HepG2 (cell line): ENCODE data around the gene USP19. TPM values are rescaled to one million over a fixed set of nuclear protein-coding genes. Genes with fewer than 3 reads are reported as not detected.

Source experiments
- ELF1 ChIP-seq: sonication (generic); formaldehyde crosslinking; IDR thresholded peaks from 2 replicates; pipeline ENCODE4 v1.4.0; 2020; ENCODE audit warnings: missing genetic modification reagents
- FOSL2 ChIP-seq: sonication (generic); formaldehyde crosslinking; IDR thresholded peaks from 2 replicates; pipeline ENCODE4 v1.4.0; 2020; ENCODE audit warnings: missing genetic modification reagents
- HOXA7 ChIP-seq: sonication (generic); formaldehyde crosslinking; IDR thresholded peaks from 2 replicates; pipeline ENCODE4 v1.8.1; 2022; ENCODE audit warnings: mild to moderate bottlenecking, missing genetic modification reagents, moderate library complexity
- KDM2A ChIP-seq: sonication (generic); formaldehyde crosslinking; IDR thresholded peaks from 2 replicates; pipeline ENCODE4 v1.4.0; 2020; ENCODE audit warnings: low read depth, missing genetic modification reagents, borderline replicate concordance
- NFYB ChIP-seq: sonication (generic); formaldehyde crosslinking; IDR thresholded peaks from 2 replicates; pipeline ENCODE4 v1.4.0; 2020; ENCODE audit warnings: missing genetic modification reagents
- PRPF4 ChIP-seq: fragments of 200-400 bp; formaldehyde crosslinking; IDR thresholded peaks from 2 replicates; pipeline ENCODE4 v1.6.1; 2016; ENCODE audit warnings: low read length, low read depth; ENCODE audit not compliant: poor library complexity, severe bottlenecking
- SRSF4 ChIP-seq: fragments of 200-400 bp; formaldehyde crosslinking; IDR thresholded peaks from one replicate; pipeline ENCODE4 v1.6.1; 2018; ENCODE audit warnings: mild to moderate bottlenecking, low read depth, low read length, moderate library complexity; ENCODE audit not compliant: poor library complexity, severe bottlenecking
- WIZ ChIP-seq: sonication (generic); formaldehyde crosslinking; IDR thresholded peaks from 2 replicates; pipeline ENCODE4 v1.5.1; 2020; ENCODE audit warnings: mild to moderate bottlenecking, missing genetic modification reagents
- ZFP36L2 ChIP-seq: sonication (generic); formaldehyde crosslinking; IDR thresholded peaks from 2 replicates; pipeline ENCODE4 v1.4.0; 2020; ENCODE audit warnings: missing genetic modification reagents
- ZIK1 ChIP-seq: sonication (generic); formaldehyde crosslinking; IDR thresholded peaks from 2 replicates; pipeline ENCODE4 v1.5.0; 2020; ENCODE audit warnings: mild to moderate bottlenecking, low read depth, missing genetic modification reagents, borderline replicate concordance
- ZNF841 ChIP-seq: sonication (generic); formaldehyde crosslinking; IDR thresholded peaks from 2 replicates; pipeline ENCODE4 v1.8.1; 2023; ENCODE audit warnings: missing genetic modification reagents, borderline replicate concordance
- polyA plus RNA-seq, 8 experiments: library from polyadenylated mRNA; depleted of rRNA in 3 of 8; stranded (reverse) in 7 of 8; unstranded in 1 of 8; fragments of >200 nt; fragmentation: Illumina TruSeq in 4 of 8; extraction: Trizol in 4 of 8; gene quantifications; 2 replicates each; pipeline versions ENCODE4 v1.2.1 to v1.2.3, GENCODE V29; 2011 to 2016; ENCODE audit warnings: low read depth in 4 of 8, missing spikeins in 1 of 8, mixed read lengths in 1 of 8; ENCODE audit not compliant: insufficient read depth in 1 of 8
- total RNA-seq, 5 experiments: library from RNA; depleted of rRNA; stranded (reverse); fragments of >200 nt; fragmentation: Illumina TruSeq; extraction: Trizol; gene quantifications; 2 replicates each; pipeline ENCODE4 v1.2.3, GENCODE V29; 2016; ENCODE audit warnings: low read depth in 1 of 5
- TF ChIP-seq, protein P1 (sequence below): sonication (generic); formaldehyde crosslinking; IDR thresholded peaks from 2 replicates; pipeline ENCODE4 v1.8.0; 2022; ENCODE audit warnings: mild to moderate bottlenecking, missing genetic modification reagents, moderate library complexity
- TF ChIP-seq, protein P2 (sequence below), 2 experiments: sonication (generic) in 1 of 2; formaldehyde crosslinking in 1 of 2; IDR thresholded peaks; 2 replicates each; pipeline versions ENCODE4 v1.6.1 to v1.9.0; 2014 to 2022; ENCODE audit warnings: antibody characterized with exemption in 1 of 2, borderline replicate concordance in 1 of 2, inconsistent platforms in 1 of 2, low read depth in 1 of 2, missing genetic modification reagents in 1 of 2
- TF ChIP-seq, protein P3 (sequence below): IDR thresholded peaks from 2 replicates; pipeline ENCODE4 v1.6.1; 2012; ENCODE audit warnings: low read depth, low read length, improper control_type of control experiment
- TF ChIP-seq, protein P4 (sequence below): sonication (generic); formaldehyde crosslinking; conservative IDR thresholded peaks from 2 replicates; pipeline ENCODE4 v1.8.0; 2022; ENCODE audit warnings: low read depth, missing genetic modification reagents
- TF ChIP-seq, protein P5 (sequence below): sonication (generic); formaldehyde crosslinking; IDR thresholded peaks from 2 replicates; pipeline ENCODE4 v1.9.0; 2021; ENCODE audit warnings: missing genetic modification reagents, mild to moderate bottlenecking, borderline replicate concordance

USP19 gene
- total and polyA plus RNA-seq, 2 of the 13 experiments (the other 11 are each of a cell fraction or from before 2014, with no cell fraction given), result 28.3 to 31.7 TPM

DNA sequence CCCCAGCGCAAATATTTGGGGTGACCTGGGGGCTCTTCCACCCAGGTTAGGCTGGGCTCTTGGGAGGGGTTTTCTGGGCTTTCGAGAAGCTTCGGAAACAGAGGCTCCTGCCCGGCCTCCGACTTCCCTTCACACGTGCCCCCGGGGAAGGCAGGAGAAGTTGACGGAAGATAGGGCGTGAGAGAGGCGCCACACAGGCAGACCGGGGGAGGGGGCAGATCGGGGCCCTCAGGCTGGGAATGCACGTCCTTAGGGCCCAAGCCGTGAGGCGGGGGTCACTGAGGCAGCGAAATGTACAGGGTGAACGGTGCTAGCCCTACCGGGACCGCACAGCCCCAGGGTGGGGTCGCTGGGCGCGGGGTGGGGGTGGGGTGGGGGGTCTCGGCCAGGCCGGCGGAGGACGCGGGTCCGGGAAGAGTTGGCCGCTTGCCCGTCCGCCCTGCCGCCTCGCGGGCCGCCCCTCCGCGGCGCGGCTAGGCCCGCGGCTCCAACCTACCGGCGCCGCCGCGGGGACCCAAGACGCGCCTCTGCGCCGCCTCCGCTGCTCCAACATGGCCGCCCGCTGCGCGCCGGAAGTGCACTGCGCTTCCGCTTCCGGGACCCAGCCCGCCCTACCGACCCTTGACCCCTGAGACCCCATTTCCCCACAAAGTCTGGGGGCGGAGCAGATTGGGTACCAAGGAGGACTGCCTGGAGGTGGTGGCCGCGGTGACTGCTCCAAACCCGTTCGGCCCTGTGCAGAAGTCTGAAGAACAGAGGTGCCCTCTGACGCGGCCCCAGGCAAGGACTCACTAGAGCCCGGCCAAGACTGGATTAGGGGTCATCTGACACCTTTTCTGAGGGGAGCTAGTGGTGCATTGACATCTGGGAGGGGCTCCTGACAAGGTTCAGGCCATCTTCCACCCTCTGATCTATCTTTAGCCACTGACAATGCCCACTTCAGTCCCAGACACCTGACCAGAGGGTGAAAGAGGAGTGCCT lies 45.4 kb upstream of the USP19 start, which contains the start of gene CCDC71 (continued):
- TF ChIP-seq FOSL2 (CRISPR knock-in tag) (no peak), KDM2A (peak; percentile 87), WIZ (CRISPR knock-in tag) (no peak), ZNF841 (CRISPR knock-in tag) (no peak), SRSF4 (no peak), HOXA7 (CRISPR knock-in tag) (no peak), ZFP36L2 (CRISPR knock-in tag) (no peak), NFYB (CRISPR knock-in tag) (no peak), ELF1 (peak; percentile 92), ZIK1 (CRISPR knock-in tag) (no peak), PRPF4 (no peak)
- TF ChIP-seq, protein P1, sequence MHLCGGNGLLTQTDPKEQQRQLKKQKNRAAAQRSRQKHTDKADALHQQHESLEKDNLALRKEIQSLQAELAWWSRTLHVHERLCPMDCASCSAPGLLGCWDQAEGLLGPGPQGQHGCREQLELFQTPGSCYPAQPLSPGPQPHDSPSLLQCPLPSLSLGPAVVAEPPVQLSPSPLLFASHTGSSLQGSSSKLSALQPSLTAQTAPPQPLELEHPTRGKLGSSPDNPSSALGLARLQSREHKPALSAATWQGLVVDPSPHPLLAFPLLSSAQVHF, result no peak
- TF ChIP-seq, protein P2, sequence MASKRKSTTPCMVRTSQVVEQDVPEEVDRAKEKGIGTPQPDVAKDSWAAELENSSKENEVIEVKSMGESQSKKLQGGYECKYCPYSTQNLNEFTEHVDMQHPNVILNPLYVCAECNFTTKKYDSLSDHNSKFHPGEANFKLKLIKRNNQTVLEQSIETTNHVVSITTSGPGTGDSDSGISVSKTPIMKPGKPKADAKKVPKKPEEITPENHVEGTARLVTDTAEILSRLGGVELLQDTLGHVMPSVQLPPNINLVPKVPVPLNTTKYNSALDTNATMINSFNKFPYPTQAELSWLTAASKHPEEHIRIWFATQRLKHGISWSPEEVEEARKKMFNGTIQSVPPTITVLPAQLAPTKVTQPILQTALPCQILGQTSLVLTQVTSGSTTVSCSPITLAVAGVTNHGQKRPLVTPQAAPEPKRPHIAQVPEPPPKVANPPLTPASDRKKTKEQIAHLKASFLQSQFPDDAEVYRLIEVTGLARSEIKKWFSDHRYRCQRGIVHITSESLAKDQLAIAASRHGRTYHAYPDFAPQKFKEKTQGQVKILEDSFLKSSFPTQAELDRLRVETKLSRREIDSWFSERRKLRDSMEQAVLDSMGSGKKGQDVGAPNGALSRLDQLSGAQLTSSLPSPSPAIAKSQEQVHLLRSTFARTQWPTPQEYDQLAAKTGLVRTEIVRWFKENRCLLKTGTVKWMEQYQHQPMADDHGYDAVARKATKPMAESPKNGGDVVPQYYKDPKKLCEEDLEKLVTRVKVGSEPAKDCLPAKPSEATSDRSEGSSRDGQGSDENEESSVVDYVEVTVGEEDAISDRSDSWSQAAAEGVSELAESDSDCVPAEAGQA (IDR thresholded peaks at IDR 0.05; ENCODE audit: low read depth), result peak; percentile 97
- TF ChIP-seq, protein P2 (CRISPR knock-in tag; IDR thresholded peaks at IDR 0.05; ENCODE audit: borderline replicate concordance), result no peak
- TF ChIP-seq, protein P3, sequence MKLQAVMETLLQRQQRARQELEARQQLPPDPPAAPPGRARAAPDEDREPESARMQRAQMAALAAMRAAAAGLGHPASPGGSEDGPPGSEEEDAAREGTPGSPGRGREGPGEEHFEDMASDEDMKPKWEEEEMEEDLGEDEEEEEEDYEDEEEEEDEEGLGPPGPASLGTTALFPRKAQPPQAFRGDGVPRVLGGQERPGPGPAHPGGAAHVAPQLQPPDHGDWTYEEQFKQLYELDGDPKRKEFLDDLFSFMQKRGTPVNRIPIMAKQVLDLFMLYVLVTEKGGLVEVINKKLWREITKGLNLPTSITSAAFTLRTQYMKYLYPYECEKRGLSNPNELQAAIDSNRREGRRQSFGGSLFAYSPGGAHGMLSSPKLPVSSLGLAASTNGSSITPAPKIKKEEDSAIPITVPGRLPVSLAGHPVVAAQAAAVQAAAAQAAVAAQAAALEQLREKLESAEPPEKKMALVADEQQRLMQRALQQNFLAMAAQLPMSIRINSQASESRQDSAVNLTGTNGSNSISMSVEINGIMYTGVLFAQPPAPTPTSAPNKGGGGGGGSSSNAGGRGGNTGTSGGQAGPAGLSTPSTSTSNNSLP, result no peak
- TF ChIP-seq, protein P4, sequence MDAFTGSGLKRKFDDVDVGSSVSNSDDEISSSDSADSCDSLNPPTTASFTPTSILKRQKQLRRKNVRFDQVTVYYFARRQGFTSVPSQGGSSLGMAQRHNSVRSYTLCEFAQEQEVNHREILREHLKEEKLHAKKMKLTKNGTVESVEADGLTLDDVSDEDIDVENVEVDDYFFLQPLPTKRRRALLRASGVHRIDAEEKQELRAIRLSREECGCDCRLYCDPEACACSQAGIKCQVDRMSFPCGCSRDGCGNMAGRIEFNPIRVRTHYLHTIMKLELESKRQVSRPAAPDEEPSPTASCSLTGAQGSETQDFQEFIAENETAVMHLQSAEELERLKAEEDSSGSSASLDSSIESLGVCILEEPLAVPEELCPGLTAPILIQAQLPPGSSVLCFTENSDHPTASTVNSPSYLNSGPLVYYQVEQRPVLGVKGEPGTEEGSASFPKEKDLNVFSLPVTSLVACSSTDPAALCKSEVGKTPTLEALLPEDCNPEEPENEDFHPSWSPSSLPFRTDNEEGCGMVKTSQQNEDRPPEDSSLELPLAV (CRISPR knock-in tag), result no peak
- TF ChIP-seq, protein P5, sequence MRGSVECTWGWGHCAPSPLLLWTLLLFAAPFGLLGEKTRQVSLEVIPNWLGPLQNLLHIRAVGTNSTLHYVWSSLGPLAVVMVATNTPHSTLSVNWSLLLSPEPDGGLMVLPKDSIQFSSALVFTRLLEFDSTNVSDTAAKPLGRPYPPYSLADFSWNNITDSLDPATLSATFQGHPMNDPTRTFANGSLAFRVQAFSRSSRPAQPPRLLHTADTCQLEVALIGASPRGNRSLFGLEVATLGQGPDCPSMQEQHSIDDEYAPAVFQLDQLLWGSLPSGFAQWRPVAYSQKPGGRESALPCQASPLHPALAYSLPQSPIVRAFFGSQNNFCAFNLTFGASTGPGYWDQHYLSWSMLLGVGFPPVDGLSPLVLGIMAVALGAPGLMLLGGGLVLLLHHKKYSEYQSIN, result no peak
